ENCODE data around the gene RAPGEF4. TPM values are rescaled to one million over a fixed set of nuclear protein-coding genes. Genes with fewer than 3 reads are reported as not detected.

RAPGEF4 gene
- total and polyA plus RNA-seq, 3 experiments from 2014 or later: not detected

GRCh38 chr2:172843266-172843582 lies 107.6 kb downstream of the RAPGEF4 start:
- H3K27ac ChIP-seq (ENCODE audit: low read depth, low read length): no peak overlapping the region
- Mint-ChIP-seq H3K4me1 (no peaks in the 10 kb centered on the region), H3K36me3 (no peaks in the 10 kb centered on the region), H3K4me3 (no peak overlapping the region), H3K27me3 (peaks cover 3 to 10% of the 10 kb centered on the region in 2 donors), H3K9me3 (no peaks in the 10 kb centered on the region), H3K27ac (no peak overlapping the region)
- no peaks in the 10 kb centered on the region for H3K36me3 ChIP-seq (ENCODE audit: insufficient read depth, low read length)
- H3K27me3 ChIP-seq (ENCODE audit: insufficient read depth, low read length, poor library complexity, severe bottlenecking): no peaks in the 10 kb centered on the region
- POLR2A ChIA-PET: no interaction called here
- no peak overlapping the region for H3K4me3 ChIP-seq (ENCODE audit: low read length)
- no peaks in the 10 kb centered on the region for H3K4me1 ChIP-seq (ENCODE audit: insufficient read depth, low read length)
- CTCF ChIA-PET: no interaction called here
- no peak for DNase-seq
- no peaks in the 10 kb centered on the region for H3K9me3 ChIP-seq (ENCODE audit: low read length)

GRCh38 chr2:172843902-172844715 lies 108.5 kb downstream of the RAPGEF4 start:
- CTCF ChIA-PET: no interaction called here
- POLR2A ChIA-PET: no interaction called here
- H3K9me3 Mint-ChIP-seq: no peaks in the 10 kb centered on the region

GRCh38 chr2:172845028-172845630 lies 109.5 kb downstream of the RAPGEF4 start:
- Mint-ChIP-seq H3K27ac (no peak overlapping the region), H3K36me3 (peaks cover 0 to 3% (median 0%) of the 10 kb centered on the region in 3 donors), H3K27me3 (peaks cover 3 to 10% of the 10 kb centered on the region in 2 donors), H3K9me3 (no peaks in the 10 kb centered on the region), H3K4me1 (no peaks in the 10 kb centered on the region), H3K4me3 (no peak overlapping the region)
- POLR2A ChIA-PET: no interaction called here
- H3K4me1 ChIP-seq (ENCODE audit: insufficient read depth, low read length): no peaks in the 10 kb centered on the region
- no peak for DNase-seq
- H3K27me3 ChIP-seq (ENCODE audit: insufficient read depth, low read length, poor library complexity, severe bottlenecking): no peaks in the 10 kb centered on the region
- no peaks in the 10 kb centered on the region for H3K36me3 ChIP-seq (ENCODE audit: insufficient read depth, low read length)
- no peaks in the 10 kb centered on the region for H3K9me3 ChIP-seq (ENCODE audit: low read length)
- H3K27ac ChIP-seq (ENCODE audit: low read depth, low read length): no peak overlapping the region
- CTCF ChIA-PET: no interaction called here
- H3K4me3 ChIP-seq (ENCODE audit: low read length): no peak overlapping the region

More at GRCh38 chr2:172843902-172844715, 108.5 kb downstream of the RAPGEF4 start:
- Mint-ChIP-seq H3K4me3 (no peak overlapping the region), H3K27me3 (peaks cover 3 to 10% of the 10 kb centered on the region in 2 donors), H3K27ac (no peak overlapping the region), H3K4me1 (no peaks in the 10 kb centered on the region), H3K36me3 (peaks cover 0 to under 1% (median 0%) of the 10 kb centered on the region in 3 donors)
- DNase-seq: no peak
- Histone ChIP-seq H3K9me3 (ENCODE audit: low read length) (no peaks in the 10 kb centered on the region), H3K4me1 (ENCODE audit: insufficient read depth, low read length) (no peaks in the 10 kb centered on the region), H3K27ac (ENCODE audit: low read depth, low read length) (no peak overlapping the region), H3K36me3 (ENCODE audit: insufficient read depth, low read length) (no peaks in the 10 kb centered on the region), H3K27me3 (ENCODE audit: insufficient read depth, low read length, poor library complexity, severe bottlenecking) (no peaks in the 10 kb centered on the region), H3K4me3 (ENCODE audit: low read length) (no peak overlapping the region)

- no peaks in the 10 kb centered on the region for H3K36me3 ChIP-seq (ENCODE audit: insufficient read depth, low read length)
- H3K4me3 Mint-ChIP-seq: no peak overlapping the region
- H3K36me3 Mint-ChIP-seq: peaks cover 0 to 3% (median 0%) of the 10 kb centered on the region in 3 donors
- no peaks in the 10 kb centered on the region for H3K4me1 Mint-ChIP-seq
- H3K9me3 Mint-ChIP-seq: peaks cover 0 to 2% (median 0%) of the 10 kb centered on the region in 5 donors
- CTCF ChIA-PET: no interaction called here
- POLR2A ChIA-PET: no interaction called here
- H3K9me3 ChIP-seq (ENCODE audit: low read length): no peaks in the 10 kb centered on the region
- no peaks in the 10 kb centered on the region for H3K4me1 ChIP-seq (ENCODE audit: insufficient read depth, low read length)
- H3K27me3 Mint-ChIP-seq: peaks cover 3 to 5% of the 10 kb centered on the region in 2 donors
- no peak overlapping the region for H3K27ac Mint-ChIP-seq
- H3K27ac ChIP-seq (ENCODE audit: low read depth, low read length): no peak overlapping the region
- H3K4me3 ChIP-seq (ENCODE audit: low read length): no peak overlapping the region
- no peak for DNase-seq
- no peaks in the 10 kb centered on the region for H3K27me3 ChIP-seq (ENCODE audit: insufficient read depth, low read length, poor library complexity, severe bottlenecking)
Measured at GRCh38 chr2:172846551-172846950, 110.9 kb downstream of the RAPGEF4 start.

GRCh38 chr2:172847188-172847587 lies 111.5 kb downstream of the RAPGEF4 start:
- ChIA-PET CTCF (no interaction called here), POLR2A (no interaction called here)
- no peaks in the 10 kb centered on the region for H3K4me1 ChIP-seq (ENCODE audit: insufficient read depth, low read length)
- H3K27ac Mint-ChIP-seq: no peak overlapping the region
- peaks cover 0 to 3% (median 0%) of the 10 kb centered on the region in 3 donors for H3K36me3 Mint-ChIP-seq
- no peak overlapping the region for H3K27ac ChIP-seq (ENCODE audit: low read depth, low read length)
- peaks cover 0 to 3% (median 0%) of the 10 kb centered on the region in 5 donors for H3K9me3 Mint-ChIP-seq
- no peaks in the 10 kb centered on the region for H3K9me3 ChIP-seq (ENCODE audit: low read length)
- no peak overlapping the region for H3K4me3 ChIP-seq (ENCODE audit: low read length)
- no peaks in the 10 kb centered on the region for H3K27me3 ChIP-seq (ENCODE audit: insufficient read depth, low read length, poor library complexity, severe bottlenecking)
- H3K4me1 Mint-ChIP-seq: no peaks in the 10 kb centered on the region
- H3K36me3 ChIP-seq (ENCODE audit: insufficient read depth, low read length): no peaks in the 10 kb centered on the region
- no peak for DNase-seq
- H3K4me3 Mint-ChIP-seq: no peak overlapping the region
- peaks cover 0 to 3% of the 10 kb centered on the region in 2 donors for H3K27me3 Mint-ChIP-seq

- no peaks in the 10 kb centered on the region for H3K36me3 ChIP-seq (ENCODE audit: insufficient read depth, low read length)
- no peak overlapping the region for H3K4me3 ChIP-seq (ENCODE audit: low read length)
- Mint-ChIP-seq H3K4me3 (no peak overlapping the region), H3K36me3 (peaks cover 0 to 3% (median 0%) of the 10 kb centered on the region in 3 donors), H3K27ac (no peak overlapping the region), H3K4me1 (no peaks in the 10 kb centered on the region), H3K9me3 (peaks cover 0 to 6% (median 0%) of the 10 kb centered on the region in 5 donors), H3K27me3 (peaks cover 0 to 3% of the 10 kb centered on the region in 2 donors)
- H3K9me3 ChIP-seq (ENCODE audit: low read length): no peaks in the 10 kb centered on the region
- ChIA-PET CTCF (no interaction called here), POLR2A (no interaction called here)
- H3K27ac ChIP-seq (ENCODE audit: low read depth, low read length): no peak overlapping the region
- no peaks in the 10 kb centered on the region for H3K27me3 ChIP-seq (ENCODE audit: insufficient read depth, low read length, poor library complexity, severe bottlenecking)
- H3K4me1 ChIP-seq (ENCODE audit: insufficient read depth, low read length): no peaks in the 10 kb centered on the region
- no peak for DNase-seq
Measured at GRCh38 chr2:172848519-172848918, 112.9 kb downstream of the RAPGEF4 start.

GRCh38 chr2:172849519-172850217 lies 114.0 kb downstream of the RAPGEF4 start:
- ChIA-PET POLR2A (no interaction called here), CTCF (no interaction called here)
- Histone ChIP-seq H3K9me3 (ENCODE audit: low read length) (no peaks in the 10 kb centered on the region), H3K36me3 (ENCODE audit: insufficient read depth, low read length) (no peaks in the 10 kb centered on the region), H3K4me3 (ENCODE audit: low read length) (no peak overlapping the region), H3K27ac (ENCODE audit: low read depth, low read length) (no peak overlapping the region), H3K4me1 (ENCODE audit: insufficient read depth, low read length) (no peaks in the 10 kb centered on the region), H3K27me3 (ENCODE audit: insufficient read depth, low read length, poor library complexity, severe bottlenecking) (no peaks in the 10 kb centered on the region)
- peaks cover 0 to 3% of the 10 kb centered on the region in 2 donors for H3K27me3 Mint-ChIP-seq
- peak overlapping the region in 1 of 8 donors; percentile 8 for H3K27ac Mint-ChIP-seq
- H3K9me3 Mint-ChIP-seq: peaks cover 0 to 9% (median 0%) of the 10 kb centered on the region in 5 donors
- H3K4me1 Mint-ChIP-seq: no peaks in the 10 kb centered on the region
- DNase-seq: no peak
- H3K4me3 Mint-ChIP-seq: no peak overlapping the region
- peaks cover 0 to 3% (median 0%) of the 10 kb centered on the region in 3 donors for H3K36me3 Mint-ChIP-seq

- H3K4me3 ChIP-seq (ENCODE audit: low read length): no peak overlapping the region
- no peaks in the 10 kb centered on the region for H3K27me3 ChIP-seq (ENCODE audit: insufficient read depth, low read length, poor library complexity, severe bottlenecking)
- CTCF ChIA-PET: no interaction called here
- Mint-ChIP-seq H3K4me3 (no peak overlapping the region), H3K27ac (no peak overlapping the region), H3K9me3 (peaks cover 0 to 11% (median 0%) of the 10 kb centered on the region in 5 donors), H3K4me1 (no peaks in the 10 kb centered on the region), H3K27me3 (peaks cover 8 to 30% of the 10 kb centered on the region in 2 donors), H3K36me3 (no peaks in the 10 kb centered on the region)
- no peaks in the 10 kb centered on the region for H3K9me3 ChIP-seq (ENCODE audit: low read length)
- no peaks in the 10 kb centered on the region for H3K36me3 ChIP-seq (ENCODE audit: insufficient read depth, low read length)
- H3K27ac ChIP-seq (ENCODE audit: low read depth, low read length): no peak overlapping the region
- no peaks in the 10 kb centered on the region for H3K4me1 ChIP-seq (ENCODE audit: insufficient read depth, low read length)
- POLR2A ChIA-PET: no interaction called here
- DNase-seq: no peak
Measured at GRCh38 chr2:172855588-172855987, 119.9 kb downstream of the RAPGEF4 start.
